Measurements from ENCODE around the gene STMP1. TPM values are rescaled to one million over a fixed set of nuclear protein-coding genes. Genes with fewer than 3 reads are reported as not detected.

Gene STMP1
- total RNA-seq, 1 experiment from 2014 or later, result 26.1 TPM

DNA sequence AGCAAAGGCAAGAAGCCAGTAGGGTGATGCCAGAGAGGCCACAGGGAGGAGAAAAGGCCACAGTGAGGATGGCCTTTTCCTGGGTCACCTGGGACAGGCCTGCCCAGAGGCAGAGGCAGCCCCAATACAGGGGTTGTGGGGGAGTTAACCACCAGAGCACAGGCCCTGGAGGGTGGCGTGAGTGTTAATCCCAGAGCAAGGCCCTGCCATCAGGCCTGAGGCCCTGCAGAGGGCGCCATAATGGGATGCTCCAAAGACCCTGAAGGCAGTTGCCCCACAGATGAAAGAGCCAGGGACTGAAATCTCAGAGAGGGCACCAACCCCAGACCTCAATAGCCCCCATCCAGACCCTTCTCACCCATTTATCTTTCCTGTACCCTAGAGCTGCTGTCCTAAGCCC, 41.8 kb downstream of the STMP1 start:
- H3K27me3 Mint-ChIP-seq (ENCODE audit: low read depth), result no peaks in the 10 kb centered on the region
- DNase-seq (ENCODE audit: low spot score), result peak; percentile 76
- H3K4me1 Mint-ChIP-seq, result no peaks in the 10 kb centered on the region; the same call in 1 of the 2 replicates
- ChIA-PET POLR2A (no interaction called here), CTCF (interaction anchor here (0.6 to 2.2 kb wide), 29 partner anchors 8 to 431 kb away, joined by 3 to 20 read pairs (median 4); partner anchors contain the start of genes SLC13A4 and STMP1)
- H3K4me3 Mint-ChIP-seq, result no peak overlapping the region
- no peak overlapping the region for H3K27ac Mint-ChIP-seq
- no peaks in the 10 kb centered on the region for H3K9me3 Mint-ChIP-seq
- 0 out of 2 replicates have a peak, but pooled peaks cover 3% of the 10 kb centered on the region for H3K36me3 Mint-ChIP-seq
- TF ChIP-seq, protein P1, sequence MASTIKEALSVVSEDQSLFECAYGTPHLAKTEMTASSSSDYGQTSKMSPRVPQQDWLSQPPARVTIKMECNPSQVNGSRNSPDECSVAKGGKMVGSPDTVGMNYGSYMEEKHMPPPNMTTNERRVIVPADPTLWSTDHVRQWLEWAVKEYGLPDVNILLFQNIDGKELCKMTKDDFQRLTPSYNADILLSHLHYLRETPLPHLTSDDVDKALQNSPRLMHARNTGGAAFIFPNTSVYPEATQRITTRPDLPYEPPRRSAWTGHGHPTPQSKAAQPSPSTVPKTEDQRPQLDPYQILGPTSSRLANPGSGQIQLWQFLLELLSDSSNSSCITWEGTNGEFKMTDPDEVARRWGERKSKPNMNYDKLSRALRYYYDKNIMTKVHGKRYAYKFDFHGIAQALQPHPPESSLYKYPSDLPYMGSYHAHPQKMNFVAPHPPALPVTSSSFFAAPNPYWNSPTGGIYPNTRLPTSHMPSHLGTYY (CRISPR knock-in tag; IDR thresholded peaks at IDR 0.05), result no peak
- TF ChIP-seq, protein P2, sequence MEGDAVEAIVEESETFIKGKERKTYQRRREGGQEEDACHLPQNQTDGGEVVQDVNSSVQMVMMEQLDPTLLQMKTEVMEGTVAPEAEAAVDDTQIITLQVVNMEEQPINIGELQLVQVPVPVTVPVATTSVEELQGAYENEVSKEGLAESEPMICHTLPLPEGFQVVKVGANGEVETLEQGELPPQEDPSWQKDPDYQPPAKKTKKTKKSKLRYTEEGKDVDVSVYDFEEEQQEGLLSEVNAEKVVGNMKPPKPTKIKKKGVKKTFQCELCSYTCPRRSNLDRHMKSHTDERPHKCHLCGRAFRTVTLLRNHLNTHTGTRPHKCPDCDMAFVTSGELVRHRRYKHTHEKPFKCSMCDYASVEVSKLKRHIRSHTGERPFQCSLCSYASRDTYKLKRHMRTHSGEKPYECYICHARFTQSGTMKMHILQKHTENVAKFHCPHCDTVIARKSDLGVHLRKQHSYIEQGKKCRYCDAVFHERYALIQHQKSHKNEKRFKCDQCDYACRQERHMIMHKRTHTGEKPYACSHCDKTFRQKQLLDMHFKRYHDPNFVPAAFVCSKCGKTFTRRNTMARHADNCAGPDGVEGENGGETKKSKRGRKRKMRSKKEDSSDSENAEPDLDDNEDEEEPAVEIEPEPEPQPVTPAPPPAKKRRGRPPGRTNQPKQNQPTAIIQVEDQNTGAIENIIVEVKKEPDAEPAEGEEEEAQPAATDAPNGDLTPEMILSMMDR (IDR thresholded peaks at IDR 0.05), result peak; percentile 75
- TF ChIP-seq, protein P3, sequence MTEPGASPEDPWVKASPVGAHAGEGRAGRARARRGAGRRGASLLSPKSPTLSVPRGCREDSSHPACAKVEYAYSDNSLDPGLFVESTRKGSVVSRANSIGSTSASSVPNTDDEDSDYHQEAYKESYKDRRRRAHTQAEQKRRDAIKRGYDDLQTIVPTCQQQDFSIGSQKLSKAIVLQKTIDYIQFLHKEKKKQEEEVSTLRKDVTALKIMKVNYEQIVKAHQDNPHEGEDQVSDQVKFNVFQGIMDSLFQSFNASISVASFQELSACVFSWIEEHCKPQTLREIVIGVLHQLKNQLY (CRISPR knock-in tag; IDR thresholded peaks at IDR 0.05), result no peak
- peak; percentile 93 for ATAC-seq

DNA sequence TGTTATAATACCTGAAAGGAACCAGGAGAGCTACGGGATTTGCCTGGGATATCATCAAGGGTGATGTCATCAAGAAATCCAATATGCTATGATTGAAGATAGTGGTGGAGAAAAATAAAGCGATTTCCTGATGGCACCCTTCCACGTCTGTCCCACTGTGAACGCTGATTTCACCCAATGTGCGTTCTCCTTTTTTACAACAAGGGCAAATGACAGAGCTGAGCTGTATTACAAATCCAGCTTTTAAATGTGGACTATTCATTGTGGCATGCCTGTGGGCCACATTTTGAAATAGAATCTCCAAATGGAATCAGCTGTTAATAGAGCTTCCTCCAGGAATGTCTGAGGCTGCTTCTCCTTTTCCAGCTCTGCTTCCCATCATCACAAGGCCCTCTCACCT, 42.4 kb downstream of the STMP1 start:
- H3K9me3 Mint-ChIP-seq, result no peaks in the 10 kb centered on the region
- no peak for DNase-seq (ENCODE audit: low spot score)
- POLR2A ChIA-PET, result interaction anchor here (0.9 to 1.1 kb wide), 2 partner anchors 17 to 22 kb away, joined by 3 read pairs; no protein-coding TSS in a partner anchor
- H3K36me3 Mint-ChIP-seq, result 0 out of 2 replicates have a peak, but pooled peaks cover 3% of the 10 kb centered on the region
- no peak for TF ChIP-seq ZNF138 (CRISPR knock-in tag; conservative IDR thresholded peaks at IDR 0.05)
- TF ChIP-seq, protein P2 (IDR thresholded peaks at IDR 0.05), result no peak
- TF ChIP-seq, protein P4, sequence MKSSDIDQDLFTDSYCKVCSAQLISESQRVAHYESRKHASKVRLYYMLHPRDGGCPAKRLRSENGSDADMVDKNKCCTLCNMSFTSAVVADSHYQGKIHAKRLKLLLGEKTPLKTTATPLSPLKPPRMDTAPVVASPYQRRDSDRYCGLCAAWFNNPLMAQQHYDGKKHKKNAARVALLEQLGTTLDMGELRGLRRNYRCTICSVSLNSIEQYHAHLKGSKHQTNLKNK (CRISPR knock-in tag; IDR thresholded peaks at IDR 0.05), result no peak
- TF ChIP-seq, protein P5, sequence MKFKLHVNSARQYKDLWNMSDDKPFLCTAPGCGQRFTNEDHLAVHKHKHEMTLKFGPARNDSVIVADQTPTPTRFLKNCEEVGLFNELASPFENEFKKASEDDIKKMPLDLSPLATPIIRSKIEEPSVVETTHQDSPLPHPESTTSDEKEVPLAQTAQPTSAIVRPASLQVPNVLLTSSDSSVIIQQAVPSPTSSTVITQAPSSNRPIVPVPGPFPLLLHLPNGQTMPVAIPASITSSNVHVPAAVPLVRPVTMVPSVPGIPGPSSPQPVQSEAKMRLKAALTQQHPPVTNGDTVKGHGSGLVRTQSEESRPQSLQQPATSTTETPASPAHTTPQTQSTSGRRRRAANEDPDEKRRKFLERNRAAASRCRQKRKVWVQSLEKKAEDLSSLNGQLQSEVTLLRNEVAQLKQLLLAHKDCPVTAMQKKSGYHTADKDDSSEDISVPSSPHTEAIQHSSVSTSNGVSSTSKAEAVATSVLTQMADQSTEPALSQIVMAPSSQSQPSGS (CRISPR knock-in tag; IDR thresholded peaks at IDR 0.05; ENCODE audit: borderline replicate concordance, low read depth), result no peak
- TF ChIP-seq, protein P6, sequence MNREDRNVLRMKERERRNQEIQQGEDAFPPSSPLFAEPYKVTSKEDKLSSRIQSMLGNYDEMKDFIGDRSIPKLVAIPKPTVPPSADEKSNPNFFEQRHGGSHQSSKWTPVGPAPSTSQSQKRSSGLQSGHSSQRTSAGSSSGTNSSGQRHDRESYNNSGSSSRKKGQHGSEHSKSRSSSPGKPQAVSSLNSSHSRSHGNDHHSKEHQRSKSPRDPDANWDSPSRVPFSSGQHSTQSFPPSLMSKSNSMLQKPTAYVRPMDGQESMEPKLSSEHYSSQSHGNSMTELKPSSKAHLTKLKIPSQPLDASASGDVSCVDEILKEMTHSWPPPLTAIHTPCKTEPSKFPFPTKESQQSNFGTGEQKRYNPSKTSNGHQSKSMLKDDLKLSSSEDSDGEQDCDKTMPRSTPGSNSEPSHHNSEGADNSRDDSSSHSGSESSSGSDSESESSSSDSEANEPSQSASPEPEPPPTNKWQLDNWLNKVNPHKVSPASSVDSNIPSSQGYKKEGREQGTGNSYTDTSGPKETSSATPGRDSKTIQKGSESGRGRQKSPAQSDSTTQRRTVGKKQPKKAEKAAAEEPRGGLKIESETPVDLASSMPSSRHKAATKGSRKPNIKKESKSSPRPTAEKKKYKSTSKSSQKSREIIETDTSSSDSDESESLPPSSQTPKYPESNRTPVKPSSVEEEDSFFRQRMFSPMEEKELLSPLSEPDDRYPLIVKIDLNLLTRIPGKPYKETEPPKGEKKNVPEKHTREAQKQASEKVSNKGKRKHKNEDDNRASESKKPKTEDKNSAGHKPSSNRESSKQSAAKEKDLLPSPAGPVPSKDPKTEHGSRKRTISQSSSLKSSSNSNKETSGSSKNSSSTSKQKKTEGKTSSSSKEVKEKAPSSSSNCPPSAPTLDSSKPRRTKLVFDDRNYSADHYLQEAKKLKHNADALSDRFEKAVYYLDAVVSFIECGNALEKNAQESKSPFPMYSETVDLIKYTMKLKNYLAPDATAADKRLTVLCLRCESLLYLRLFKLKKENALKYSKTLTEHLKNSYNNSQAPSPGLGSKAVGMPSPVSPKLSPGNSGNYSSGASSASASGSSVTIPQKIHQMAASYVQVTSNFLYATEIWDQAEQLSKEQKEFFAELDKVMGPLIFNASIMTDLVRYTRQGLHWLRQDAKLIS (CRISPR knock-in tag; IDR thresholded peaks at IDR 0.05; ENCODE audit: borderline replicate concordance), result no peak
- no peak for TF ChIP-seq GTF2I (CRISPR knock-in tag; conservative IDR thresholded peaks at IDR 0.05)
- TF ChIP-seq, protein P7, sequence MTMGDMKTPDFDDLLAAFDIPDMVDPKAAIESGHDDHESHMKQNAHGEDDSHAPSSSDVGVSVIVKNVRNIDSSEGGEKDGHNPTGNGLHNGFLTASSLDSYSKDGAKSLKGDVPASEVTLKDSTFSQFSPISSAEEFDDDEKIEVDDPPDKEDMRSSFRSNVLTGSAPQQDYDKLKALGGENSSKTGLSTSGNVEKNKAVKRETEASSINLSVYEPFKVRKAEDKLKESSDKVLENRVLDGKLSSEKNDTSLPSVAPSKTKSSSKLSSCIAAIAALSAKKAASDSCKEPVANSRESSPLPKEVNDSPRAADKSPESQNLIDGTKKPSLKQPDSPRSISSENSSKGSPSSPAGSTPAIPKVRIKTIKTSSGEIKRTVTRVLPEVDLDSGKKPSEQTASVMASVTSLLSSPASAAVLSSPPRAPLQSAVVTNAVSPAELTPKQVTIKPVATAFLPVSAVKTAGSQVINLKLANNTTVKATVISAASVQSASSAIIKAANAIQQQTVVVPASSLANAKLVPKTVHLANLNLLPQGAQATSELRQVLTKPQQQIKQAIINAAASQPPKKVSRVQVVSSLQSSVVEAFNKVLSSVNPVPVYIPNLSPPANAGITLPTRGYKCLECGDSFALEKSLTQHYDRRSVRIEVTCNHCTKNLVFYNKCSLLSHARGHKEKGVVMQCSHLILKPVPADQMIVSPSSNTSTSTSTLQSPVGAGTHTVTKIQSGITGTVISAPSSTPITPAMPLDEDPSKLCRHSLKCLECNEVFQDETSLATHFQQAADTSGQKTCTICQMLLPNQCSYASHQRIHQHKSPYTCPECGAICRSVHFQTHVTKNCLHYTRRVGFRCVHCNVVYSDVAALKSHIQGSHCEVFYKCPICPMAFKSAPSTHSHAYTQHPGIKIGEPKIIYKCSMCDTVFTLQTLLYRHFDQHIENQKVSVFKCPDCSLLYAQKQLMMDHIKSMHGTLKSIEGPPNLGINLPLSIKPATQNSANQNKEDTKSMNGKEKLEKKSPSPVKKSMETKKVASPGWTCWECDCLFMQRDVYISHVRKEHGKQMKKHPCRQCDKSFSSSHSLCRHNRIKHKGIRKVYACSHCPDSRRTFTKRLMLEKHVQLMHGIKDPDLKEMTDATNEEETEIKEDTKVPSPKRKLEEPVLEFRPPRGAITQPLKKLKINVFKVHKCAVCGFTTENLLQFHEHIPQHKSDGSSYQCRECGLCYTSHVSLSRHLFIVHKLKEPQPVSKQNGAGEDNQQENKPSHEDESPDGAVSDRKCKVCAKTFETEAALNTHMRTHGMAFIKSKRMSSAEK (CRISPR knock-in tag; IDR thresholded peaks at IDR 0.05; ENCODE audit: borderline replicate concordance), result no peak
- no peak for TF ChIP-seq JUN (CRISPR knock-in tag; IDR thresholded peaks at IDR 0.05)
- no peak for TF ChIP-seq NR3C1 (CRISPR knock-in tag; conservative IDR thresholded peaks at IDR 0.05; ENCODE audit: low read depth)
- no peak for TF ChIP-seq TP53 (CRISPR knock-in tag; IDR thresholded peaks at IDR 0.05)
- no peak for TF ChIP-seq GRHL2 (CRISPR knock-in tag; IDR thresholded peaks at IDR 0.05; ENCODE audit: insufficient replicate concordance, severe bottlenecking)
- TF ChIP-seq, protein P3 (CRISPR knock-in tag; IDR thresholded peaks at IDR 0.05), result no peak
- no peak overlapping the region for H3K27ac Mint-ChIP-seq
- ATAC-seq, result no peak
- H3K27me3 Mint-ChIP-seq (ENCODE audit: low read depth), result no peaks in the 10 kb centered on the region
- CTCF ChIA-PET, result interaction anchor here (0.6 to 2.2 kb wide), 29 partner anchors 9 to 431 kb away, joined by 3 to 20 read pairs (median 4); partner anchors contain the start of genes SLC13A4 and STMP1
- H3K4me3 Mint-ChIP-seq, result no peak overlapping the region
- no peaks in the 10 kb centered on the region; the same call in 1 of the 2 replicates for H3K4me1 Mint-ChIP-seq

Measured in WTC11 (cell line).